Stimulated activated CD8-positive, alpha-beta memory T cell treated with anti-CD3 and anti-CD28 coated beads, Interleukin-2, amount 100 ng/mL, for 48 hours (primary cell): ENCODE data around the gene A2M.

ENCODE experiments used
- DNase-seq, 2 donors: peaks; one replicate each; pipeline ENCODE4 v3.0.0-alpha.2; 2020; ENCODE audit warnings: low read depth in 2 of 2

Gene A2M

GRCh38 chr12:9099552-9100190, 16.0 kb downstream of the A2M start:
- DNase-seq: no peak

- DNase-seq: no peak
Observed at GRCh38 chr12:9098463-9099026, 17.2 kb downstream of the A2M start.

DNA sequence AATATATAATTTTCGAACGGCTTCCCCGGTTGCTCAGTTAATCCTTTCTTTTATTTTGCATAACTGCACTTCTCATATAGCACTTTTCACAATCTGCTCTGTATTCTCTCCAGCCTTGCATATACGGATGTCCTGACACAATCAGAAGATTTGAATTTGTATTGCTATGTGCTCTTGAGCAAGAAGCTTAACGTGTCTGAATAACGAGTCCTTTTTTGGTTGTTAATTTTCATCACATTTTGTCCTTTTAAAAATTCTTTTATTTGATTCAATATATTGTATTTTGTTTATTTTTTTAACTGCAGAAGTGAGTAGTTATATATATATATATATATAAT, 17.6 kb downstream of the A2M start:
- DNase-seq: no peak

DNA sequence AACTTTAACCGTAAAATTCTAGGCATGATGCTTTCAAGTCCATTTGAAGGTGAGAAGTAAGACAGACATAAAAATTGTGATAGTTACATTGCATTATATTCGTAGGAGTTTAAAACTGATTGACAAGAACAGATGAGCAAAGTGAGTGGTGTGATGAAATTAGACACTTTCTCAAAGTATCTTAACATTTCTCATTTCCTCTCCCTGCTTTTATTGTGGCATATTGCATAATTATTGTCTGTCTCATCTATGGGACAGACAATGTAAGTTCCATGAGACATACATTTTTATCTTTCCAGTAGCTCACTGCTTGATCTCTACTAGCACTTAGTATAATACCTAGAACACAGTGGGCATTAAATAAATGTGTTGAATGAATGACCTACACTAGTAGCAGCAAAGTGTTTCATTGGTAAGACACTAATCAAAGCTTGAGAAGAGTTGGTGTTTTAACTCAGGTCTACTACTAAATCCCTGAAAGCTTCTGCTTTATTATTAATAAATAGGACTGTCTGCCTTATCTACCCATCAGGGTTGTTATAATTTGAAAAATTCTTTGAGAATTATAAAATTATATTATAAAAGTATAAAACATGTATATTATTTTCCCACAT, 19.0 kb downstream of the A2M start:
- DNase-seq: no peak

DNA sequence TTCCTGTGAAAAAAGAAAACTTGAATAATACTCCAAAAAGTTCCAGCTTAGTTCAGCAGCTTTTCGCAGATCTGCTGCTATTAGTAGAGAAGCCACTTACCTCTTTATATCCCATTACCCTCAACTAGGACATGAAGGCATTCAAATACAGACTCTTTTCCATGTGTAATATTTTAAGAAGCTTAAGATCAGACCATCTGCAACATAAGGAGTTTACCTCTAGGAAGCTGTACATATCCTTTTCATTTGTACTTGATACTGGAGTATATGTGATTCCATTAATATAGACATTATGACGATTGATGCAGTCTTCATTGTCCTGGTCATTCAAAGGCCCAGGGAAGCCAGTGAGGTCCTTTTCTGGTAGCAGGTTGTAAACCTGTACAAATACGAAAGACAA, 20.4 kb downstream of the A2M start:
- DNase-seq: no peak

- no peak for DNase-seq
Observed at GRCh38 chr12:9094512-9095206, 21.1 kb downstream of the A2M start.

DNA sequence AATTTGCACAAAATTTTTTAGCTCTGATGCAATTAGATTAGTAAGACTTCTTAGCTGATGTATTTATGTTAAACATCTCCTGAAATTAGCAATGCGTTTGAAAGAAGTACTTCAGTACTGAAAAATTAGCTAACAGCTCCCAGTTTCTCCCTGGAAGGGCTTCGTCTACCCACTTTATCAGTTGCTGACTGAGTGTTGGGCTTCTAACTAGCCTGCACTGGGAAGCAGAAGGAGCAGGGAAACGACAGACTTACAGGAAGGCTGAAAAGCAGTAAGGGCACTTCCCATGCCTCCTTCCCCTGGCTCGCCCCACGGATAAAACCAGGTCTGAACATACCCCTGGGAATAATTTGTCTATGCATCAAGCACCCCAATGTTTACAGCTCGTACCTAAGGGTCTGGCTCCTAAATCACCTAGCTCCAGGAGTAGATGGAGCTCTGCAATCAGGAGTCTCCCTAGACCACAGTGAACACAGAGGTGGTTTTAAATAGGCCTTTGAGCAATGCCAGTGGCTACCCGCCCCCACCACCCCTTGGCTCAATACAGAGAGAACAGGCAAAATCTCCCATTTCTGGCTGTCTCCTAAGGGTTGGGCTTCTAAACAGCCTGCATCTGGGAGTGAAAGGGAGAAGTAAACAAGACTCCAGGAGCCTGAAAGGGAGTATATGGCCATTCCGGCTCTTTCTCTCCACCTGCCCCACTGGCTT, 23.7 kb downstream of the A2M start:
- no peak for DNase-seq

GRCh38 chr12:9090220-9090619, 25.5 kb downstream of the A2M start:
- DNase-seq: no peak

- no peak for DNase-seq
Observed at GRCh38 chr12:9087087-9087835, 28.5 kb downstream of the A2M start.

DNA sequence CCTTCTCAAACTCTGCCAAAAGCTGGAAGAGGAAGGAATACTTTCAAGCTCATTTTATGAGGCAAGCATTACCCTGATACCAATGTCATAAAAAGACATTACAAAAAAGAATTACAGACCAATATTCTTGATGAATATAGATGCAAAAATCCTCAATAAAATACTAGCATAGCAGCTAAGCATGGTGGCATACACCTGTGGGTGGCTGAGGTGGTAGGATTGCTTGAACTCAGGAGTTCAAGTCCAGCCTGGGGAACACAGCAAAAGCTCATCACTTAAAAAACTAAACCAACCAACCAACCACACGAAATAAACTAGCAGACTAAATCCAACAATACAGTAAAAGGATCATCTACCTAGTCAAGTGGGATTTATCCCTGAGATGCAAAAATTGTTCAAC, 29.6 kb downstream of the A2M start:
- no peak for DNase-seq

- no peak for DNase-seq
Observed at GRCh38 chr12:9084417-9084816, 31.3 kb downstream of the A2M start.

DNA sequence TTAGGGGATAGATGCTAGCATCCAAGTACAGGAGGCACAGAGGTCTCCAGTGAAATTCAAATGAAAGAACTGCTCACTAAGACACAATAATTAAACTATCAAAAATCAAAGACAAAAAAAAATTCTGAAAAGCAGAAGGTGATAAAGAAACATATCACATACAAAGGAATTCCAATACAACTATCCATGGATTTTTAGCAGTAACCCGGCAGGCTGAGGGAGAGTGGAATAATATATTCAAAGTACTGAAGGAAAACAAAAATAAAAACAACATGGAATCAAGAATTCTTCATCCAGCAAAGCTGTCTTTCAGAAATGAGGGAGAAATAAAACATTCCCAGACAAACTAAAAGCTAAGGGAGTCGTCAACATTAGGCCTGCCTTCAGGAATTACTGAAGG, 31.9 kb downstream of the A2M start:
- DNase-seq: no peak

GRCh38 chr12:9081667-9082427, 33.9 kb downstream of the A2M start:
- no peak for DNase-seq

- no peak for DNase-seq
Observed at GRCh38 chr12:9079883-9080675, 35.6 kb downstream of the A2M start.

GRCh38 chr12:9079082-9079481, 36.6 kb downstream of the A2M start:
- no peak for DNase-seq

DNA sequence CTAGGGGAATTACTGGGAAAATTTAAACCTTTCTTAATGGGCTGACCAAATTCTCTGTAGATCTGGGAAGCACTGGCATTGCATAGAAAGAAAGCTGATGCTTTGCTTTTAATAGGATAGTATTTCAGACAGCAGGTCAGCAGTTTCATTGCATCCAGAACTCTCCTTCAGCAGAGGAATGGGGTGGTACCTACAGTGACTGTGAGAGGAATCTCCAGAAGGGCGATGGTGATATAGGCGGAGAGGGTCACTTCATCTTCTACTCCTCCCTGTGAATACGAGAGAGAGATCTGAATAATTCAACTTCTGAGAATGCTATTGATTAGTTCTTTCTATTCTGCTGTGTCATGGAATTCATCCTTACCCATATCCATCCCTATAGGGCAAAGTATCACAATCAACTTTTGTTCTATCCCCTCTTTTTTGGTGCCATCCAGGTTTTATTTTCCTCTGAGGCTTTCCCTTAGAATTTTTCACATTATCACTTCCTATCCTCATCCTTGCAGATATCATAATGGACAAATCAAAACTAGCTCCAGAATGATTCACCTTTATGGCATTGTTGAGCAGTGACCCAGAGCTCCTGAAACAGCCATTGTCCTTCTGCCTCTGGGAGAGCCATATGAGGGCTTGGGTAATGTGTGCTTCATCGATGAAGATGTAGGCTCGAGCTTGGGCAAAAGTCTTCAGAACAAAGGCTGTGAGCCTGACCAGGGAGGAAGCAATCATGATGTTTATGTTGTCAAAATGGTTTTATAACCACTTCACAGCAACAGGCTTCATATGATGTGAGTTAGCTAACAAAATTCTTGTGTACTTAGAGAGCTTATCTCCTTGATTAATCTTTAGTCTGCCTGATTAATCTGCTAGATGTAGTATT, 38.3 kb downstream of the A2M start:
- DNase-seq: no peak

DNA sequence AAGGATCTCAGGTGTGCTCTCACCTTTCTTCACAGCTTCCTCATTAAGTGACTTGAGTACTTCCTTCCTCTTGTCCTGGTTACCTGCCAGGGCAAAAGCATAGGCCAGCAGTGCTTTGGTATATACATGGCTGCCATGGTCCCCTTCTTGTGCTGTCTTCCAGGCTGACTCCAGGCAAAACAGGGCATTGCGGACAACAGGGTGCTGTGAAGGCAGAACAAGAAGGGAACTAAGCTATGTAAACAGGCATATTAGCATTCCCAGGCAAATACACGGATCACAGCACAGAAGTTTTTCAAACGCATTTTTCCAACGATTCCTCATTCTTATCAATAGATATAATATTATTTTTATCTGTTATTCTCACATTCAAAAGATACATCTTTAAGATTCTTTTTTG, 39.0 kb downstream of the A2M start:
- no peak for DNase-seq

DNA sequence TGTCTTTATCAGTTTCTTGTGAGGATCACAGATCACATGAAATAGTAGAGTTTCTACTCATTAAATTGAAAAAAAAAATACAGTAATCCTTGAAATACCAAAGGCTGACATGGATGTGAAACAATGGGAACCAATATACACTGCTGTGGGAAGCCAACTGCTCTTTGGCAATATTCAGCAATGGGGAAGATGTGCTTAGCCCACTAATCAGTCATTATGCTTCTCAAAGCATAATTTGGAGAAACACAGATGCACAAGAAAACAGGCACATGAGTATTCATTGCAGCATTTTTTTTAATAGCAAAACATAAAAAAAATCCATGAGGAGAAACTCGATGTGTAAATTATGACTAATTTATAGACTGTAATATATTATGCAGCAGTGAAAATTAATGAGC, 40.6 kb downstream of the A2M start:
- DNase-seq: no peak

- DNase-seq: no peak
Observed at GRCh38 chr12:9074484-9075137, 41.1 kb downstream of the A2M start.
